ENCODE results near the gene PPP4R3C. TPM values are rescaled to one million over a fixed set of nuclear protein-coding genes. Genes with fewer than 3 reads are reported as not detected.

The PPP4R3C gene
- total RNA-seq, result not detected in 2 replicates

GRCh38 chrX:27463187-27463586 lies at the start of gene PPP4R3C:
PPP4R3C (minus strand) TSS chrX:27463341; CDS start chrX:27463296, 45 bp downstream.

Other genes starting within 250 kb of the PPP4R3C start
- under 0.01 TPM in 1 of 2 replicates, not detected in the other for gene DCAF8L2, start 127.0 kb upstream of the PPP4R3C start, total RNA-seq